ENCODE results near the gene HLA-A. TPM values are rescaled to one million over a fixed set of nuclear protein-coding genes. Genes with fewer than 3 reads are reported as not detected.

HLA-A gene
- total and polyA plus RNA-seq, 2 of the 13 experiments (the other 11 are each of a cell fraction or from before 2014, with no cell fraction given) = 345 to 527 TPM

GRCh38 chr6:29965873-29966601 lies 23.7 kb downstream of the HLA-A start (continued):
- TF ChIP-seq ELF3 (CRISPR knock-in tag; IDR thresholded peaks at IDR 0.05) = peak; percentile 52
- TF ChIP-seq ZFY (CRISPR knock-in tag; IDR thresholded peaks at IDR 0.05) = peak; percentile 48; the same call in 1 of the 2 replicates
- TF ChIP-seq ETV5 (CRISPR knock-in tag; IDR thresholded peaks at IDR 0.05; ENCODE audit: borderline replicate concordance) = peak; percentile 82; the same call in 1 of the 2 replicates
- TF ChIP-seq ZNF800 (CRISPR knock-in tag; IDR thresholded peaks at IDR 0.05) = no peak
- no peak for TF ChIP-seq ZNF784 (CRISPR knock-in tag; IDR thresholded peaks at IDR 0.05; ENCODE audit: borderline replicate concordance)
- no peak for TF ChIP-seq ZNF766 (CRISPR knock-in tag; IDR thresholded peaks at IDR 0.05; ENCODE audit: borderline replicate concordance)
- no peak for TF ChIP-seq ZNF296 (CRISPR knock-in tag; conservative IDR thresholded peaks at IDR 0.05)
- TF ChIP-seq RAD21 (CRISPR knock-in tag; IDR thresholded peaks at IDR 0.05) = no peak
- TF ChIP-seq E2F2 (CRISPR knock-in tag; IDR thresholded peaks at IDR 0.05; ENCODE audit: borderline replicate concordance) = no peak
- TF ChIP-seq RARA (CRISPR knock-in tag; IDR thresholded peaks at IDR 0.05) = peak; percentile 61; the same call in 1 of the 2 replicates
- no peak for TF ChIP-seq ZNF740 (CRISPR knock-in tag; IDR thresholded peaks at IDR 0.05)
- TF ChIP-seq ZNF256 (CRISPR knock-in tag; conservative IDR thresholded peaks at IDR 0.05) = no peak
- no peak for TF ChIP-seq SOX13 (IDR thresholded peaks at IDR 0.05)
- peak in 1 of 2 experiments; percentile 66; a peak in 2 of 4 replicates for TF ChIP-seq SOX13 (CRISPR knock-in tag; conservative IDR thresholded peaks at IDR 0.05 in 1 of 2, IDR thresholded peaks at IDR 0.05 in 1 of 2)
- TF ChIP-seq AKNA (CRISPR knock-in tag; IDR thresholded peaks at IDR 0.05; ENCODE audit: borderline replicate concordance) = no peak
- TF ChIP-seq ZMYM2 (CRISPR knock-in tag; IDR thresholded peaks at IDR 0.05) = no peak
- no peak for TF ChIP-seq HOXA7 (CRISPR knock-in tag; IDR thresholded peaks at IDR 0.05)
- no peak for TF ChIP-seq TOPORS (CRISPR knock-in tag; IDR thresholded peaks at IDR 0.05)
- 0 out of 2 replicates have a peak, but pooled peaks have one; percentile 32 for TF ChIP-seq RFXANK (CRISPR knock-in tag; IDR thresholded peaks at IDR 0.05)
- TF ChIP-seq ZBTB21 (CRISPR knock-in tag; IDR thresholded peaks at IDR 0.05) = no peak
- no peak for TF ChIP-seq ZFP41 (CRISPR knock-in tag; IDR thresholded peaks at IDR 0.05; ENCODE audit: borderline replicate concordance)
- TF ChIP-seq ZFP1 (CRISPR knock-in tag; IDR thresholded peaks at IDR 0.05) = no peak

Data from HepG2 (cell line).